Ectodermal cell (in vitro differentiated cells): ENCODE results near the gene DDRGK1.
"Not testable (repeated sequence)": the region's sequence is repeated elsewhere in the genome, so short reads cannot be mapped to it uniquely, and the experiment has no call there.

Experiments used
- H3K27ac ChIP-seq: 2 replicates; pipeline ENCODE4 v1.7.0; 2013; ENCODE audit warnings: mild to moderate bottlenecking, low read depth, low read length; ENCODE audit not compliant: insufficient read depth, poor library complexity, severe bottlenecking
- H3K27me3 ChIP-seq: 2 replicates; pipeline ENCODE4 v1.7.0; 2013; ENCODE audit warnings: mild to moderate bottlenecking, low read length; ENCODE audit not compliant: insufficient read depth, control insufficient read depth, poor library complexity, severe bottlenecking
- H3K36me3 ChIP-seq: one replicate; pipeline ENCODE4 v1.7.0; 2013; ENCODE audit warnings: low read length; ENCODE audit not compliant: control insufficient read depth, insufficient read depth
- H3K4me1 ChIP-seq: one replicate; pipeline ENCODE4 v1.7.0; 2013; ENCODE audit warnings: low read length; ENCODE audit not compliant: control insufficient read depth, insufficient read depth
- H3K4me3 ChIP-seq: 2 replicates; pipeline ENCODE4 v1.7.0; 2013; ENCODE audit warnings: low read depth, low read length, control low read depth; ENCODE audit not compliant: insufficient read depth
- H3K9me3 ChIP-seq: 2 replicates; pipeline ENCODE4 v1.7.0; 2013; ENCODE audit warnings: mild to moderate bottlenecking, low read length, moderate library complexity; ENCODE audit not compliant: control insufficient read depth
- WGBS, 2 experiments: methylation state at CpG; one replicate each; pipeline ENCODE4 v1.1.7; 2013; ENCODE audit warnings: missing lambda C conversion rate in 2 of 2; 5-methylcytosine and 5-hydroxymethylcytosine counted together

The DDRGK1 gene

GRCh38 chr20:3215359-3215917, 11.0 kb upstream of the DDRGK1 start:
- not testable (repeated sequence) for H3K9me3 ChIP-seq, H3K27me3 ChIP-seq, H3K4me3 ChIP-seq, H3K27ac ChIP-seq, H3K4me1 ChIP-seq
- peaks cover 17% of the 10 kb centered on the region for H3K36me3 ChIP-seq
- 91 to 96% methylated on average over 7 of the region's 7 CpGs for WGBS, 2 experiments

GRCh38 chr20:3213226-3213625, 8.7 kb upstream of the DDRGK1 start:
- Histone ChIP-seq H3K27me3 (no peaks in the 10 kb centered on the region), H3K4me1 (peaks cover 4% of the 10 kb centered on the region), H3K9me3 (no peaks in the 10 kb centered on the region), H3K4me3 (no peak overlapping the region), H3K36me3 (peaks cover 12% of the 10 kb centered on the region), H3K27ac (no peak overlapping the region)
- whole genome bisulfite sequencing, 2 experiments: 93 to 96% methylated on average over 7 of the region's 7 CpGs

GRCh38 chr20:3210346-3210745, 5.9 kb upstream of the DDRGK1 start:
- peaks cover 8% of the 10 kb centered on the region for H3K36me3 ChIP-seq
- WGBS, 2 experiments: 78 to 90% methylated on average over 2 of the region's 2 CpGs
- no peaks in the 10 kb centered on the region for H3K27me3 ChIP-seq
- peaks cover 5% of the 10 kb centered on the region for H3K4me1 ChIP-seq
- no peak overlapping the region for H3K27ac ChIP-seq
- H3K9me3 ChIP-seq: no peaks in the 10 kb centered on the region
- peak overlapping the region; percentile 45 for H3K4me3 ChIP-seq

GRCh38 chr20:3209946-3210317, 5.5 kb upstream of the DDRGK1 start:
- peaks cover 5% of the 10 kb centered on the region for H3K4me1 ChIP-seq
- H3K4me3 ChIP-seq: peak overlapping the region; percentile 45
- no peaks in the 10 kb centered on the region for H3K9me3 ChIP-seq
- H3K27me3 ChIP-seq: no peaks in the 10 kb centered on the region
- peaks cover 5% of the 10 kb centered on the region for H3K36me3 ChIP-seq
- WGBS, 2 experiments: 7 to 8% methylated on average over 10 of the region's 10 CpGs
- H3K27ac ChIP-seq: no peak overlapping the region

- H3K4me3 ChIP-seq: peak within 1 kb of the TSS; percentile 45
- H3K9me3 ChIP-seq: no peaks in the 10 kb centered on the region
- peaks cover 4% of the 10 kb centered on the region for H3K36me3 ChIP-seq
- WGBS, 2 experiments: 1% methylated on average over 48 of the region's 48 CpGs
- H3K27me3 ChIP-seq: no peaks in the 10 kb centered on the region
- peaks cover 5% of the 10 kb centered on the region for H3K4me1 ChIP-seq
- H3K27ac ChIP-seq: no peak within 1 kb of the TSS
These were observed 4.9 kb upstream of the DDRGK1 start, which contains the start of gene ITPA for GRCh38 chr20:3209257-3209945. Gene ITPA (plus strand): TSS chr20:3209498. CDS start chr20:3209552, 54 bp downstream.

GRCh38 chr20:3208786-3209256, 4.3 kb upstream of the DDRGK1 start:
- Histone ChIP-seq H3K9me3 (no peaks in the 10 kb centered on the region), H3K36me3 (peaks cover 4% of the 10 kb centered on the region), H3K4me3 (peak overlapping the region; percentile 45), H3K4me1 (peaks cover 5% of the 10 kb centered on the region), H3K27me3 (no peaks in the 10 kb centered on the region), H3K27ac (no peak overlapping the region)
- 2 to 3% methylated on average over 10 of the region's 10 CpGs for WGBS, 2 experiments

- Histone ChIP-seq H3K4me3 (peak overlapping the region; percentile 95), H3K27ac (no peak overlapping the region), H3K36me3 (peaks cover 12% of the 10 kb centered on the region), H3K9me3 (no peaks in the 10 kb centered on the region), H3K4me1 (peaks cover 10% of the 10 kb centered on the region), H3K27me3 (no peaks in the 10 kb centered on the region)
- 21% methylated on average over 31 of the region's 31 CpGs for WGBS, 2 experiments
These were observed 963 bp downstream of the DDRGK1 start for GRCh38 chr20:3203315-3204123.

GRCh38 chr20:3202965-3203314, 1.5 kb downstream of the DDRGK1 start:
- 64 to 66% methylated on average over 9 of the region's 9 CpGs for WGBS, 2 experiments
- Histone ChIP-seq H3K27me3 (no peaks in the 10 kb centered on the region), H3K4me1 (peaks cover 5% of the 10 kb centered on the region), H3K9me3 (no peaks in the 10 kb centered on the region), H3K27ac (no peak overlapping the region), H3K4me3 (no peak overlapping the region), H3K36me3 (peaks cover 12% of the 10 kb centered on the region)

GRCh38 chr20:3199976-3200755, 4.3 kb downstream of the DDRGK1 start:
- WGBS, 2 experiments: 92 to 93% methylated on average over 27 of the region's 27 CpGs
- Histone ChIP-seq H3K9me3 (no peaks in the 10 kb centered on the region), H3K27ac (no peak overlapping the region), H3K36me3 (peaks cover 21% of the 10 kb centered on the region), H3K27me3 (no peaks in the 10 kb centered on the region), H3K4me1 (peaks cover 5% of the 10 kb centered on the region), H3K4me3 (no peak overlapping the region)
